Body of pancreas (tissue), 4 donors: ENCODE results near the gene SCN5A. TPM values are rescaled to one million over a fixed set of nuclear protein-coding genes. Genes with fewer than 3 reads are reported as not detected.

Experiments used
- ATAC-seq: fragments of 150-250 bp; one replicate; pipeline ENCODE4 v1.9.1; 2016
- DNase-seq, 4 donors: peaks; one replicate each; pipeline ENCODE4 v3.0.0-alpha.2; 2019
- H3K27ac ChIP-seq, 4 donors: fragments of 200-600 bp; sonication (generic); 1 replicate in 3 of 4; 2 replicates in 1 of 4; pipeline versions ENCODE4 v1.5.1 to v1.6.1; 2016 to 2019; ENCODE audit warnings: mild to moderate bottlenecking in 1 of 4, mixed read lengths in 1 of 4, moderate library complexity in 1 of 4
- H3K27me3 ChIP-seq, 2 donors: fragments of 200-600 bp; sonication (generic); one replicate each; pipeline ENCODE4 v1.6.0; 2016; ENCODE audit warnings: mild to moderate bottlenecking in 1 of 2
- H3K36me3 ChIP-seq, 2 donors: fragments of 200-600 bp; sonication (generic); replicated peaks in 1 of 2; 2 replicates each; pipeline ENCODE4 v1.5.1; 2016; ENCODE audit warnings: low read depth in 2 of 2; ENCODE audit not compliant: insufficient read depth in 1 of 2
- H3K4me1 ChIP-seq: fragments of 200-600 bp; sonication (generic); one replicate; pipeline ENCODE4 v1.6.0; 2016
- H3K4me3 ChIP-seq, 2 donors: fragments of 200-600 bp; sonication (generic); 1 replicate in 1 of 2; 2 replicates in 1 of 2; pipeline ENCODE4 v1.5.1; 2016 to 2019
- H3K9me3 ChIP-seq, 3 donors: fragments of 200-600 bp; sonication (generic); 1 replicate in 2 of 3; 2 replicates in 1 of 3; pipeline ENCODE4 v1.5.1; 2016
- CTCF ChIP-seq, 7 experiments: fragments of 450-650 bp in 4 of 7; fragments of 200-600 bp in 3 of 7; sonication (generic) in 3 of 7; IDR thresholded peaks; one replicate each; pipeline ENCODE4 v1.5.1; 2016 to 2019; ENCODE audit warnings: antibody characterized with exemption in 7 of 7
- POLR2A ChIP-seq, 3 donors: fragments of 450-650 bp; IDR thresholded peaks; one replicate each; pipeline ENCODE4 v1.6.1; 2016; ENCODE audit warnings: antibody characterized with exemption in 3 of 3, mild to moderate bottlenecking in 2 of 3
- WGBS, 2 donors: methylation state at CpG; one replicate each; pipeline ENCODE4 v1.1.5; 2017; 5-methylcytosine and 5-hydroxymethylcytosine counted together
- intact Hi-C: fragments of 100-400 bp; cut with DNase I; formaldehyde crosslinking; loops from one replicate; pipeline ENCODE4 v1.15.1; 2023
- total RNA-seq, 2 donors: library from RNA; depleted of rRNA; stranded (reverse); fragments of >200 nt; gene quantifications; one replicate each; pipeline ENCODE4 v1.1.0, GENCODE V29; 2016

SCN5A gene
- total RNA-seq, 2 donors from 2014 or later, result 0.26 TPM; not detected in 1

- no peaks in the 10 kb centered on the region for H3K4me1 ChIP-seq
- WGBS, 2 donors, result 20 to 50% methylated on average over 1 to 11 of the region's 12 CpGs
- no peak overlapping the region for H3K4me3 ChIP-seq
- ATAC-seq, result peak; percentile 81
- intact Hi-C loops, result no loop called here
- H3K27ac ChIP-seq, result no peak overlapping the region
- H3K9me3 ChIP-seq, result no peaks in the 10 kb centered on the region
- H3K27me3 ChIP-seq, result no peaks in the 10 kb centered on the region
- peak in 1 of 3 donors; percentile 15 for TF ChIP-seq POLR2A (IDR thresholded peaks at IDR 0.05)
- TF ChIP-seq CTCF (IDR thresholded peaks at IDR 0.05), result peak in 2 of 7 experiments; percentile 25 to 26
- no peaks in the 10 kb centered on the region for H3K36me3 ChIP-seq
- peak; percentile 55 to 66 (median 61) for DNase-seq
Observed at GRCh38 chr3:38579141-38579540, 70.3 kb downstream of the SCN5A start.

GRCh38 chr3:38578551-38578950, 70.9 kb downstream of the SCN5A start:
- no peak overlapping the region for H3K4me3 ChIP-seq
- no peak for TF ChIP-seq POLR2A (IDR thresholded peaks at IDR 0.05)
- TF ChIP-seq CTCF (IDR thresholded peaks at IDR 0.05), result no peak
- no peaks in the 10 kb centered on the region for H3K36me3 ChIP-seq
- DNase-seq, result no peak
- H3K9me3 ChIP-seq, result no peaks in the 10 kb centered on the region
- intact Hi-C loops, result no loop called here
- ATAC-seq, result no peak
- H3K4me1 ChIP-seq, result no peaks in the 10 kb centered on the region
- H3K27ac ChIP-seq, result no peak overlapping the region
- WGBS, 2 donors, result 60 to 67% methylated on average over 1 to 9 of the region's 9 CpGs
- H3K27me3 ChIP-seq, result no peaks in the 10 kb centered on the region

DNA sequence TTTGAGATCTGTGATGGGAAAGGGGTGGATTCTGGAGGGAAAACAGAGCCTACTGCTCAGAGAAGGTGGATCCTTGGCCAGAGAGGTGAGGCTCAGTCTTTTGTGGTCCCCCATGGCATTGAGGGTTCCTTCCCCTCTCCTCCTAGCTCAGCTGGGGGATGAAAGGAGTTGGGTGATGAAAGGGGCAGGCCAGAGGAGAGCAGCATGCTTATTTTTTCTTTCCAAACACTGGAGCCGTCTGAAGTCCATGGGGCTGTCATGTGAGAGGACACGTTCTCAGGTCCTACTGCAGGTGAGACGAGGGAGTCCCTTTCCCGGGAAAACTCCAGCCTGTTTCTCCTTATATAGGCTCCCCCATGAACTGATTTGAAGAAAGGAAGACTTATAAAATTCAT, 71.4 kb downstream of the SCN5A start:
- no peak for TF ChIP-seq CTCF (IDR thresholded peaks at IDR 0.05)
- Histone ChIP-seq H3K27ac (no peak overlapping the region), H3K4me1 (no peaks in the 10 kb centered on the region), H3K36me3 (no peaks in the 10 kb centered on the region), H3K27me3 (no peaks in the 10 kb centered on the region), H3K9me3 (no peaks in the 10 kb centered on the region), H3K4me3 (no peak overlapping the region)
- intact Hi-C loops, result no loop called here
- ATAC-seq (no peak), DNase-seq (no peak)
- 43 to 48% methylated on average over 4 of the region's 4 CpGs for WGBS, 2 donors

GRCh38 chr3:38577371-38578080, 72.0 kb downstream of the SCN5A start:
- intact Hi-C loops, result no loop called here
- Histone ChIP-seq H3K9me3 (no peaks in the 10 kb centered on the region), H3K27me3 (no peaks in the 10 kb centered on the region), H3K27ac (no peak overlapping the region), H3K4me3 (no peak overlapping the region), H3K4me1 (no peaks in the 10 kb centered on the region), H3K36me3 (no peaks in the 10 kb centered on the region)
- TF ChIP-seq POLR2A (IDR thresholded peaks at IDR 0.05) (no peak), CTCF (IDR thresholded peaks at IDR 0.05) (no peak)
- WGBS, 2 donors, result 70 to 71% methylated on average over 8 of the region's 8 CpGs
- no peak for DNase-seq
- no peak for ATAC-seq
